Stomach (tissue), 9 donors: ENCODE measurements around the gene BAIAP2L2. TPM values are rescaled to one million over a fixed set of nuclear protein-coding genes. Genes with fewer than 3 reads are reported as not detected.

Experiments used
- DNase-seq, 2 donors: peaks; one replicate each; pipeline versions ENCODE4 v3.0.0 to v3.0.0-alpha.2; 2013 to 2019
- H3K27ac ChIP-seq, 5 donors: fragments of 200-600 bp in 4 of 5; sonication (generic) in 4 of 5; one replicate each; pipeline ENCODE4 v1.5.1; 2013 to 2019; ENCODE audit warnings: mild to moderate bottlenecking in 1 of 5, moderate library complexity in 1 of 5
- H3K27me3 ChIP-seq, 3 donors: fragments of 200-600 bp; sonication (generic); one replicate each; pipeline ENCODE4 v1.5.1; 2017 to 2019; ENCODE audit warnings: mixed run types in 1 of 3
- H3K36me3 ChIP-seq, 4 donors: fragments of 200-600 bp; sonication (generic); 1 replicate in 3 of 4; 2 replicates in 1 of 4; pipeline ENCODE4 v1.5.1; 2016 to 2019
- H3K4me1 ChIP-seq, 4 donors: fragments of 200-600 bp; sonication (generic); one replicate each; pipeline ENCODE4 v1.5.1; 2016 to 2019
- H3K4me3 ChIP-seq, 4 donors: fragments of 200-600 bp; sonication (generic) in 3 of 4; one replicate each; pipeline ENCODE4 v1.5.1; 2016 to 2019; ENCODE audit warnings: mild to moderate bottlenecking in 1 of 4
- H3K9me3 ChIP-seq, 4 donors: fragments of 200-600 bp; sonication (generic); one replicate each; pipeline ENCODE4 v1.5.1; 2016 to 2019
- EP300 ChIP-seq: sonication (generic); formaldehyde crosslinking; IDR thresholded peaks from one replicate; pipeline ENCODE4 v1.6.1; 2017; ENCODE audit warnings: antibody characterized with exemption
- POLR2A ChIP-seq, 4 donors: fragments of 450-650 bp; IDR thresholded peaks; one replicate each; pipeline ENCODE4 v1.6.1; 2016; ENCODE audit warnings: antibody characterized with exemption in 4 of 4, control low read depth in 2 of 4, mild to moderate bottlenecking in 1 of 4, moderate library complexity in 1 of 4
- POLR2AphosphoS5 ChIP-seq, 3 donors: sonication (generic); formaldehyde crosslinking; IDR thresholded peaks; one replicate each; pipeline ENCODE4 v1.6.1; 2016; ENCODE audit warnings: antibody characterized with exemption in 3 of 3
- WGBS, 5 donors: extraction: QIAGEN DNeasy Blood & Tissue Kit in 3 of 5; methylation state at CpG; one replicate each; pipeline versions ENCODE4 v1.1.5 to v1.1.7; 2013 to 2018; 5-methylcytosine and 5-hydroxymethylcytosine counted together
- intact Hi-C: fragments of 100-400 bp; cut with DNase I; formaldehyde crosslinking; loops from one replicate; pipeline ENCODE4 v1.15.1; 2023; ENCODE audit warnings: low total_unique reads
- polyA plus RNA-seq, 3 donors: library from polyadenylated mRNA; stranded (reverse); fragments of 200-250 nt; gene quantifications; one replicate each; pipeline ENCODE4 v1.2.3, GENCODE V29; 2013
- total RNA-seq, 5 donors: library from RNA; depleted of rRNA; stranded (reverse); fragments of >200 nt; gene quantifications; one replicate each; pipeline versions ENCODE4 v1.1.0 to v1.2.3, GENCODE V29; 2014 to 2016
- TF ChIP-seq, protein P1 (sequence below), 7 experiments: fragments of 450-650 bp in 4 of 7; fragments of 200-600 bp in 3 of 7; sonication (generic) in 3 of 7; IDR thresholded peaks; one replicate each; pipeline ENCODE4 v1.5.1; 2016 to 2019; ENCODE audit warnings: antibody characterized with exemption in 7 of 7, control low read depth in 2 of 7, mild to moderate bottlenecking in 1 of 7
- donor health status: healthy with polysubstance abuse.
- donor health status: Bipolar disorder and iron deficiency.
- donor health status: healthy.

Gene BAIAP2L2
- total and polyA plus RNA-seq, 8 donors, result 1.2 to 397 (median 5.4) TPM

DNA sequence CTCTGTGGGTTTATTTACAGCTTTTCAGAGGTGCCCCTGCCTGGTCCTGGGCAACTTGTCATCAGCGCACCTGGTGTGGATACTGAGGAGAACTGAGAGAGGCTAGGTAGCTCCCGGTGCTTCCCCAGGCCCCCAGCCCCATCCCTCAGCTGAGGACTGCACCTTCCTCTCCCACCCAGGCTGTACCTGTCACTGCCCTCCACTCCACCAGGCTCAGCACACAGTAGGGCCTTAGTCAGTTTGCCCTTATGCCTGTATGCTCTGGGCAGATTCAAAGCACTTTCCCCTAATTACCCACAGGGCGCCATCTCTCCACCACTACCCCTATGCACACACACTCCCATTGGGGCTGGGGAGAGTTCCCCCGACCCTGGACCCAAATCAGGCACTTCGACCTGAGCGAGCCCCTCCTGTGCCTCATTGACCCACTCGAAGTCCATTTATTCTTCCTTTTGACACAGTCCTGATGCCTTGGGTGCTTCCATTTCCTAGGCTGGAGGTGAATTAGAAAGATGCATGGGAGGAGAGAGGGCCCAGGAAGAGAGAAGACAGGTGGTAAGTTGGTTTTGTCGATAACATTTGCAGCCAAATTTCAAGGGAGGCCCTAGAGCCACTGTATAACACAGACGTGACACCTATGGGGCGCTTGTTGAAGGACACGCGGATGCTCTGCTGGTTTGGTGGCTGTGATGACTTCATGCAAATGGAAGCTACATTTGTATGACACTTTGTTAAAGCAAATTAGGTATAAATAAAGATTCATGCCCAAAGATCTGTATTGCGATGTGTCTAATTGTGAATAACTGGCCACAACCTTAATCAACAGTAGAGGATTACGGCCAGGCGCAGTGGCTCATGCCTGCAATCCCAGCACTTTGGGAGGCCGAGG lies 67.1 kb downstream of the BAIAP2L2 start:
- 84 to 90% (median 89%) methylated on average over 16 of the region's 16 CpGs for WGBS, 5 donors
- Histone ChIP-seq H3K27me3 (no peaks in the 10 kb centered on the region), H3K9me3 (no peaks in the 10 kb centered on the region), H3K36me3 (no peaks in the 10 kb centered on the region), H3K27ac (no peak overlapping the region), H3K4me1 (peaks cover 0 to 15% (median 0%) of the 10 kb centered on the region in 4 donors), H3K4me3 (no peak overlapping the region)
- no peak for DNase-seq
- intact Hi-C loops, result no loop called here
- TF ChIP-seq POLR2AphosphoS5 (IDR thresholded peaks at IDR 0.05) (no peak), POLR2A (IDR thresholded peaks at IDR 0.05) (no peak), EP300 (no peak)
- TF ChIP-seq, protein P1, sequence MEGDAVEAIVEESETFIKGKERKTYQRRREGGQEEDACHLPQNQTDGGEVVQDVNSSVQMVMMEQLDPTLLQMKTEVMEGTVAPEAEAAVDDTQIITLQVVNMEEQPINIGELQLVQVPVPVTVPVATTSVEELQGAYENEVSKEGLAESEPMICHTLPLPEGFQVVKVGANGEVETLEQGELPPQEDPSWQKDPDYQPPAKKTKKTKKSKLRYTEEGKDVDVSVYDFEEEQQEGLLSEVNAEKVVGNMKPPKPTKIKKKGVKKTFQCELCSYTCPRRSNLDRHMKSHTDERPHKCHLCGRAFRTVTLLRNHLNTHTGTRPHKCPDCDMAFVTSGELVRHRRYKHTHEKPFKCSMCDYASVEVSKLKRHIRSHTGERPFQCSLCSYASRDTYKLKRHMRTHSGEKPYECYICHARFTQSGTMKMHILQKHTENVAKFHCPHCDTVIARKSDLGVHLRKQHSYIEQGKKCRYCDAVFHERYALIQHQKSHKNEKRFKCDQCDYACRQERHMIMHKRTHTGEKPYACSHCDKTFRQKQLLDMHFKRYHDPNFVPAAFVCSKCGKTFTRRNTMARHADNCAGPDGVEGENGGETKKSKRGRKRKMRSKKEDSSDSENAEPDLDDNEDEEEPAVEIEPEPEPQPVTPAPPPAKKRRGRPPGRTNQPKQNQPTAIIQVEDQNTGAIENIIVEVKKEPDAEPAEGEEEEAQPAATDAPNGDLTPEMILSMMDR (IDR thresholded peaks at IDR 0.05), result no peak

DNA sequence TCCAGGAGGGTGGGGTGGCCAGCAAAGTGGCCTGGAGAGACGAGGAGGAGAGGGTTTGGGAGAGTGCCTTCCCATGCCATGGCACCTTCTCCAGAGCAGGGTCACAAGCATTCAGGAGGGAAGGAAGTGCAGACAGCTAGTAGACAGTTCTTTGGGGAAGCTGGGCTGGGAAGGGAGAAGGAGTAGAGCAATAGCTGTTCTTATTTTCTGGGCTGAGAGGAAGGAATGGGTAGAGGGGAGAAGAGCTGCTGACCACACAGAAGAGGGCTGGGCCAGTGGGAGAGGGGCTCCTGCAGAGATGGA lies 68.0 kb downstream of the BAIAP2L2 start:
- no peak overlapping the region for H3K4me3 ChIP-seq
- no peaks in the 10 kb centered on the region for H3K36me3 ChIP-seq
- H3K27ac ChIP-seq, result no peak overlapping the region
- DNase-seq, result no peak
- intact Hi-C loops, result no loop called here
- H3K27me3 ChIP-seq, result no peaks in the 10 kb centered on the region
- peaks cover 0 to 15% (median 0%) of the 10 kb centered on the region in 4 donors for H3K4me1 ChIP-seq
- no peaks in the 10 kb centered on the region for H3K9me3 ChIP-seq
- 61 to 86% (median 77%) methylated on average over 1 of the region's 1 CpG for WGBS, 5 donors
- TF ChIP-seq POLR2A (IDR thresholded peaks at IDR 0.05) (no peak), EP300 (no peak), POLR2AphosphoS5 (IDR thresholded peaks at IDR 0.05) (no peak)
- TF ChIP-seq, protein P1 (IDR thresholded peaks at IDR 0.05), result no peak

DNA sequence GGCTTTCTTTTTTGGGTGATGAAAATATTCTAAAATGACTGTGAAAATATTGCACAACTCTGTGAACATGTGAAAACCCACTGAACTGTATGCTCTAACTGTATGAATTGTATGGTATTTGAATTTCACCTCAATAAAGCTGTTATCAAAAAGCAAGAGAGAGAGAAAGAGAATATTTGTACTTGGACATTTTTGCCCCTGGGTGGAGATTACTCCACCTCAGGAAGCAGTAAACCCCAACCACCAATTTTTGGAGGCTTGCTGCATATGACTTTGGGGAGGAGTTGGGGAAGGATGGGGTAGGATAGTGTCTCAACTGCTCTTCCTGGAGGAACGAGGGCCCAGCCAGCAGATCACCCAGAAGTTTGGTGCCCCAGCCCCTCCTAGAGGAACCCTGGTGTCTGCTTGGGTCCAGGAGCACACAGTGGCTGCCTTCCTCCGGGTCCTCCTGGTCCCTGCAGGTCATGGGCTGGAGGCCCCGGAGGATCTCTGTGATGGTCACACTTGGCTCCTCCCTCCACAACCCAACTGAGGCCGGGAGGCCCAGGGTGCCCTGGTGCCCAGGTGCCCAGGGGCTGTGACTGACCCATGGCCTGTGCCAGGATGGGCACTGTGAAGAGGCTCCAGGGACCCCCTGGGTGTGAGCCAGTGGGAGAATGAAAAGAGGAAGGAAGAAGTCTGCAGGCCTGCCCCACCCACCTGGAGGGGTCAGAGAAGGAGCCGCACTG lies 68.6 kb downstream of the BAIAP2L2 start:
- Histone ChIP-seq H3K9me3 (no peaks in the 10 kb centered on the region), H3K4me1 (peaks cover 0 to 15% (median 0%) of the 10 kb centered on the region in 4 donors), H3K27me3 (no peaks in the 10 kb centered on the region), H3K4me3 (no peak overlapping the region), H3K36me3 (no peaks in the 10 kb centered on the region), H3K27ac (no peak overlapping the region)
- no peak for TF ChIP-seq POLR2A (IDR thresholded peaks at IDR 0.05)
- no peak for TF ChIP-seq EP300
- TF ChIP-seq, protein P1 (IDR thresholded peaks at IDR 0.05), result no peak
- no peak for TF ChIP-seq POLR2AphosphoS5 (IDR thresholded peaks at IDR 0.05)
- DNase-seq, result no peak
- intact Hi-C loops, result no loop called here
- WGBS, 5 donors, result 70 to 81% (median 78%) methylated on average over 3 to 5 of the region's 5 CpGs

DNA sequence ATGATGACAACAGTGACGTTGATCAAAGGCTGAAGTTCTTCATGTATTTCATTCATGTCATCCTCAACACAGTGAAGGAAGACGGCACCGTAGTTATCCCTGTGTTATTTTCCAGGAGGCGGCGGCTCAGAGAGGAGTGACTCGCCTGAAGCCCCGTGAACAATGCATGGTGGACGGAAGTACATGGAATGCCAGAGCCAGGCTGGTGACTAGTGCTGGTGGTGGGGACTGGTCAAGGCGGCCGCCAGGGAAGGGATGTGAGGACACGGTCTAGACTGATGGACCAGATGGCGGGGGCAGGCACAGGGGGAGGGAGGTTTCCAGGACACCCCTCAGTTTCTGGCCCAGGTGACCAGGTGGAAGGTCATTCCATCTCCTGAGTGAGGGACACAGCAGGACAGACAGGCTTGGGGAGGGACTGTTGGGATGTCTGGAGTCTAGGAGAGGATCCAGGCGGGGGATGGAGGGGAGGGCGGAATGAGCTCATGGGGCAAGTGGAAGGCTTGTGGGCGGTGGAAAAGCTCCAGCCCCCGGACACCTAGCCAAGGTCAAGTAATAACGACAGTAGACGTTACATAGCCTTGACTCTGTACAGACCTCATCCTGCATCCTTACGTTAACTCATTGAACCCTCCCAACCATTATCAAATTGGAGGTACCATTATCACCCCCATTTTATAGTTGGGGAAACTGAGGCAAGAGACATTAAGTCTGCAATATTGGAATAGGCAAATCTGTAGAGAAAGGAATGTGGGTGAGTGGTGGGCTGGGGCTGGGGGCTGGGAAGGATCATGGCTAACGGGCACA lies 69.3 kb downstream of the BAIAP2L2 start:
- H3K4me3 ChIP-seq, result no peak overlapping the region
- TF ChIP-seq, protein P1 (IDR thresholded peaks at IDR 0.05), result no peak
- no peak for TF ChIP-seq POLR2A (IDR thresholded peaks at IDR 0.05)
- no peak for TF ChIP-seq POLR2AphosphoS5 (IDR thresholded peaks at IDR 0.05)
- no peak for TF ChIP-seq EP300
- H3K9me3 ChIP-seq, result no peaks in the 10 kb centered on the region
- peak in 1 of 2 donors; percentile 5 for DNase-seq
- H3K36me3 ChIP-seq, result no peaks in the 10 kb centered on the region
- WGBS, 5 donors, result 84 to 88% (median 86%) methylated on average over 20 of the region's 20 CpGs
- H3K4me1 ChIP-seq, result peaks cover 0 to 15% (median 0%) of the 10 kb centered on the region in 4 donors
- intact Hi-C loops, result no loop called here
- no peak overlapping the region for H3K27ac ChIP-seq
- H3K27me3 ChIP-seq, result no peaks in the 10 kb centered on the region
